SK-N-SH (cell line): ENCODE results near the gene RICTOR.
A peak's percentile ranks its signal among the peaks of the same experiment; 100 is the strongest.

Experiments
- CTCF ChIP-seq: fragments of 200-600 bp; sonication (generic); IDR thresholded peaks from 2 replicates; pipeline ENCODE4 v1.6.1; 2017; ENCODE audit warnings: antibody characterized with exemption, mild to moderate bottlenecking, moderate library complexity
- EP300 ChIP-seq, 2 experiments: IDR thresholded peaks; 2 replicates each; pipeline versions ENCODE4 v1.4.0 to v1.6.1; 2012; ENCODE audit warnings: borderline replicate concordance in 1 of 2, low read depth in 1 of 2, low read length in 1 of 2
- EZH2phosphoT487 ChIP-seq: fragments of 200-600 bp; sonication (generic); IDR thresholded peaks from 2 replicates; pipeline ENCODE4 v1.6.1; 2017; ENCODE audit warnings: low read depth, mixed run types, mild to moderate bottlenecking, antibody characterized with exemption, moderate library complexity, borderline replicate concordance
- GATA2 ChIP-seq: sonication (generic); formaldehyde crosslinking; IDR thresholded peaks from 2 replicates; pipeline ENCODE4 v1.5.0; 2020; ENCODE audit warnings: mild to moderate bottlenecking, missing genetic modification reagents
- MXI1 ChIP-seq: IDR thresholded peaks from 2 replicates; pipeline ENCODE4 v1.6.1; 2012; ENCODE audit warnings: mild to moderate bottlenecking, low read depth, low read length, improper control_type of control experiment
- POLR2AphosphoS5 ChIP-seq: IDR thresholded peaks from 2 replicates; pipeline ENCODE4 v1.6.1; 2012; ENCODE audit warnings: low read depth, low read length
- RAD21 ChIP-seq: IDR thresholded peaks from 2 replicates; pipeline ENCODE4 v1.6.1; 2012; ENCODE audit warnings: mild to moderate bottlenecking, low read length
- TCF12 ChIP-seq: IDR thresholded peaks from 2 replicates; pipeline ENCODE4 v1.4.0; 2012
- YY1 ChIP-seq: IDR thresholded peaks from 2 replicates; pipeline ENCODE4 v1.4.0; 2012; ENCODE audit warnings: low read depth, mild to moderate bottlenecking
- TF ChIP-seq, protein P1 (sequence below): fragments of 150-350 bp; IDR thresholded peaks from 2 replicates; pipeline ENCODE4 v1.6.1; 2016; ENCODE audit warnings: mild to moderate bottlenecking, low read depth, low read length
- TF ChIP-seq, protein P2 (sequence below): IDR thresholded peaks from 2 replicates; pipeline ENCODE4 v1.6.1; 2012; ENCODE audit warnings: mild to moderate bottlenecking, low read depth, low read length, moderate library complexity
- TF ChIP-seq, protein P3 (sequence below): IDR thresholded peaks from 2 replicates; pipeline ENCODE4 v1.4.0; 2012; ENCODE audit warnings: low read depth, borderline replicate concordance

- no peak for TF ChIP-seq POLR2AphosphoS5
- TF ChIP-seq CTCF: no peak
- no peak for TF ChIP-seq YY1
- TF ChIP-seq MXI1: no peak
- no peak for TF ChIP-seq RAD21
- TF ChIP-seq TCF12: 0 out of 2 replicates have a peak, but pooled peaks have one; percentile 11
- TF ChIP-seq, protein P1, sequence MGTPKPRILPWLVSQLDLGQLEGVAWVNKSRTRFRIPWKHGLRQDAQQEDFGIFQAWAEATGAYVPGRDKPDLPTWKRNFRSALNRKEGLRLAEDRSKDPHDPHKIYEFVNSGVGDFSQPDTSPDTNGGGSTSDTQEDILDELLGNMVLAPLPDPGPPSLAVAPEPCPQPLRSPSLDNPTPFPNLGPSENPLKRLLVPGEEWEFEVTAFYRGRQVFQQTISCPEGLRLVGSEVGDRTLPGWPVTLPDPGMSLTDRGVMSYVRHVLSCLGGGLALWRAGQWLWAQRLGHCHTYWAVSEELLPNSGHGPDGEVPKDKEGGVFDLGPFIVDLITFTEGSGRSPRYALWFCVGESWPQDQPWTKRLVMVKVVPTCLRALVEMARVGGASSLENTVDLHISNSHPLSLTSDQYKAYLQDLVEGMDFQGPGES: no peak
- TF ChIP-seq, protein P2, sequence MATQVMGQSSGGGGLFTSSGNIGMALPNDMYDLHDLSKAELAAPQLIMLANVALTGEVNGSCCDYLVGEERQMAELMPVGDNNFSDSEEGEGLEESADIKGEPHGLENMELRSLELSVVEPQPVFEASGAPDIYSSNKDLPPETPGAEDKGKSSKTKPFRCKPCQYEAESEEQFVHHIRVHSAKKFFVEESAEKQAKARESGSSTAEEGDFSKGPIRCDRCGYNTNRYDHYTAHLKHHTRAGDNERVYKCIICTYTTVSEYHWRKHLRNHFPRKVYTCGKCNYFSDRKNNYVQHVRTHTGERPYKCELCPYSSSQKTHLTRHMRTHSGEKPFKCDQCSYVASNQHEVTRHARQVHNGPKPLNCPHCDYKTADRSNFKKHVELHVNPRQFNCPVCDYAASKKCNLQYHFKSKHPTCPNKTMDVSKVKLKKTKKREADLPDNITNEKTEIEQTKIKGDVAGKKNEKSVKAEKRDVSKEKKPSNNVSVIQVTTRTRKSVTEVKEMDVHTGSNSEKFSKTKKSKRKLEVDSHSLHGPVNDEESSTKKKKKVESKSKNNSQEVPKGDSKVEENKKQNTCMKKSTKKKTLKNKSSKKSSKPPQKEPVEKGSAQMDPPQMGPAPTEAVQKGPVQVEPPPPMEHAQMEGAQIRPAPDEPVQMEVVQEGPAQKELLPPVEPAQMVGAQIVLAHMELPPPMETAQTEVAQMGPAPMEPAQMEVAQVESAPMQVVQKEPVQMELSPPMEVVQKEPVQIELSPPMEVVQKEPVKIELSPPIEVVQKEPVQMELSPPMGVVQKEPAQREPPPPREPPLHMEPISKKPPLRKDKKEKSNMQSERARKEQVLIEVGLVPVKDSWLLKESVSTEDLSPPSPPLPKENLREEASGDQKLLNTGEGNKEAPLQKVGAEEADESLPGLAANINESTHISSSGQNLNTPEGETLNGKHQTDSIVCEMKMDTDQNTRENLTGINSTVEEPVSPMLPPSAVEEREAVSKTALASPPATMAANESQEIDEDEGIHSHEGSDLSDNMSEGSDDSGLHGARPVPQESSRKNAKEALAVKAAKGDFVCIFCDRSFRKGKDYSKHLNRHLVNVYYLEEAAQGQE: no peak
- TF ChIP-seq, protein P3, sequence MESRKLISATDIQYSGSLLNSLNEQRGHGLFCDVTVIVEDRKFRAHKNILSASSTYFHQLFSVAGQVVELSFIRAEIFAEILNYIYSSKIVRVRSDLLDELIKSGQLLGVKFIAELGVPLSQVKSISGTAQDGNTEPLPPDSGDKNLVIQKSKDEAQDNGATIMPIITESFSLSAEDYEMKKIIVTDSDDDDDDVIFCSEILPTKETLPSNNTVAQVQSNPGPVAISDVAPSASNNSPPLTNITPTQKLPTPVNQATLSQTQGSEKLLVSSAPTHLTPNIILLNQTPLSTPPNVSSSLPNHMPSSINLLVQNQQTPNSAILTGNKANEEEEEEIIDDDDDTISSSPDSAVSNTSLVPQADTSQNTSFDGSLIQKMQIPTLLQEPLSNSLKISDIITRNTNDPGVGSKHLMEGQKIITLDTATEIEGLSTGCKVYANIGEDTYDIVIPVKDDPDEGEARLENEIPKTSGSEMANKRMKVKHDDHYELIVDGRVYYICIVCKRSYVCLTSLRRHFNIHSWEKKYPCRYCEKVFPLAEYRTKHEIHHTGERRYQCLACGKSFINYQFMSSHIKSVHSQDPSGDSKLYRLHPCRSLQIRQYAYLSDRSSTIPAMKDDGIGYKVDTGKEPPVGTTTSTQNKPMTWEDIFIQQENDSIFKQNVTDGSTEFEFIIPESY: no peak
- no peak for TF ChIP-seq EP300 (IDR thresholded peaks at IDR 0.05; ENCODE audit: borderline replicate concordance in 1 of 2, low read depth in 1 of 2, low read length in 1 of 2)
- TF ChIP-seq EZH2phosphoT487: 0 out of 2 replicates have a peak, but pooled peaks have one; percentile 7
- TF ChIP-seq GATA2: no peak
Measured at GRCh38 chr5:39076757-39077728, 2.8 kb upstream of the RICTOR start.
